Endothelial cell of umbilical vein (primary cell): Measurements from ENCODE around the gene CPVL. TPM values are rescaled to one million over a fixed set of nuclear protein-coding genes. Genes with fewer than 3 reads are reported as not detected.

ENCODE experiments used
- BruUV-seq: library from RNA; stranded (reverse); fragments of 400-500 nt; replicated peaks from 2 replicates; lab custom pipeline; 2021; lab: Mats Ljungman, UMichigan
- CTCF ChIA-PET: fragments of 300-600, 350-600 bp; sonication (Branson Sonifier 250); formaldehyde crosslinking; loops from one replicate; lab custom pipeline; 2021; ENCODE audit warnings: antibody characterized with exemption, inconsistent platforms; lab: Charles Lee
- POLR2A ChIA-PET: fragments of 300-600, 350-600 bp; sonication (Branson Sonifier 250); formaldehyde crosslinking; loops from one replicate; lab custom pipeline; 2021; ENCODE audit warnings: antibody characterized with exemption, inconsistent platforms; lab: Charles Lee
- DNase-seq: peaks from one replicate; pipeline ENCODE4 v3.0.0-alpha.2; 2011; ENCODE audit warnings: low read depth, low spot score
- FAIRE-seq: peaks from 2 replicates; lab custom pipeline; 2011; peaks lifted over from hg19 to GRCh38; lab: Jason Lieb, UNC
- H2AFZ ChIP-seq: 2 replicates; pipeline ENCODE4 v1.6.0; 2012; ENCODE audit warnings: low read depth, low read length, control low read depth, inconsistent platforms
- H3K27ac ChIP-seq: 2 replicates; pipeline ENCODE4 v1.5.1; 2011; ENCODE audit warnings: low read depth, mild to moderate bottlenecking, control low read depth, low read length, moderate library complexity; ENCODE audit not compliant: insufficient read depth
- H3K27me3 ChIP-seq, 2 experiments: 2 replicates each; pipeline versions ENCODE4 v1.6.0 to v1.6.1; 2011; ENCODE audit warnings: low read length in 2 of 2, mixed read lengths in 1 of 2; ENCODE audit not compliant: control insufficient read depth in 2 of 2, insufficient read depth in 2 of 2
- H3K36me3 ChIP-seq, 2 experiments: 2 replicates in 1 of 2; 3 replicates in 1 of 2; pipeline ENCODE4 v1.5.1; 2011; ENCODE audit warnings: low read length in 2 of 2, mild to moderate bottlenecking in 1 of 2, moderate library complexity in 1 of 2; ENCODE audit not compliant: control insufficient read depth in 2 of 2, insufficient read depth in 2 of 2; ENCODE audit errors: extremely low read depth in 1 of 2
- H3K4me1 ChIP-seq: 3 replicates; pipeline ENCODE4 v1.5.1; 2011; ENCODE audit warnings: mild to moderate bottlenecking, low read length; ENCODE audit not compliant: control insufficient read depth, insufficient read depth; ENCODE audit errors: extremely low read depth
- H3K4me2 ChIP-seq: 2 replicates; pipeline ENCODE4 v1.6.1; 2011; ENCODE audit warnings: low read length, control low read depth, mixed read lengths; ENCODE audit not compliant: insufficient read depth
- H3K4me3 ChIP-seq, 3 experiments: fragments of 200-600 bp in 1 of 3; sonication (generic), shearing (Covaris generic) in 1 of 3; replicated peaks in 1 of 3; 2 replicates each; pipeline ENCODE4 v1.5.1; 2011 to 2016; ENCODE audit warnings: control low read depth in 3 of 3, low read length in 3 of 3, mild to moderate bottlenecking in 2 of 3, inconsistent platforms in 1 of 3, low read depth in 1 of 3, moderate library complexity in 1 of 3; ENCODE audit not compliant: insufficient read depth in 1 of 3
- H3K79me2 ChIP-seq: 2 replicates; pipeline ENCODE4 v1.6.0; 2012; ENCODE audit warnings: low read length, inconsistent platforms; ENCODE audit not compliant: control insufficient read depth, insufficient read depth
- H3K9ac ChIP-seq: replicated peaks from 2 replicates; pipeline ENCODE3; 2011; ENCODE audit warnings: low read length, control low read depth; ENCODE audit not compliant: insufficient read depth; ENCODE audit errors: extremely low read depth
- H3K9me1 ChIP-seq: replicated peaks from 3 replicates; pipeline ENCODE4 v1.6.0; 2011; ENCODE audit warnings: mild to moderate bottlenecking, low read length; ENCODE audit not compliant: control insufficient read depth, insufficient read depth; ENCODE audit errors: extremely low read depth
- H3K9me3 ChIP-seq: replicated peaks from 2 replicates; pipeline ENCODE4 v1.5.1; 2012; ENCODE audit warnings: low read length, inconsistent platforms; ENCODE audit not compliant: control insufficient read depth, insufficient read depth
- H4K20me1 ChIP-seq: replicated peaks from 2 replicates; pipeline ENCODE3; 2011; ENCODE audit warnings: mild to moderate bottlenecking, low read length; ENCODE audit not compliant: control insufficient read depth, insufficient read depth; ENCODE audit errors: extremely low read depth
- EZH2 ChIP-seq: IDR thresholded peaks from 2 replicates; pipeline ENCODE4 v1.6.1; 2012; ENCODE audit warnings: borderline replicate concordance, low read depth, mild to moderate bottlenecking, moderate library complexity, low read length, inconsistent platforms; ENCODE audit not compliant: severe bottlenecking
- JUN ChIP-seq: IDR thresholded peaks from 2 replicates; pipeline ENCODE4 v1.6.1; 2011; ENCODE audit warnings: borderline replicate concordance, low read depth; ENCODE audit not compliant: insufficient read length, insufficient read depth
- MYC ChIP-seq: IDR thresholded peaks from one replicate; pipeline ENCODE4 v1.6.1; 2011; ENCODE audit warnings: mild to moderate bottlenecking, low read depth, low read length
- POLR2A ChIP-seq: IDR thresholded peaks from 2 replicates; pipeline ENCODE4 v1.6.1; 2012; ENCODE audit warnings: low read depth, mild to moderate bottlenecking, control low read depth, low read length
- POLR2AphosphoS5 ChIP-seq: IDR thresholded peaks from 2 replicates; pipeline ENCODE4 v1.6.1; 2012; ENCODE audit warnings: low read depth, mild to moderate bottlenecking, control low read depth, low read length, moderate library complexity; ENCODE audit not compliant: insufficient read depth
- dilution Hi-C: fragments of 300-500 bp; cut with MboI; formaldehyde crosslinking; loops from one replicate; pipeline ENCODE4 v1.15.0; 2019; ENCODE audit warnings: low sequenced_read_pairs; ENCODE audit not compliant: extremely low pct_ligation_motif_present
- intact Hi-C: fragments of 100-400 bp; cut with micrococcal nuclease; formaldehyde crosslinking; loops from one replicate; pipeline ENCODE4 v1.10.0; 2022
- polyA plus RNA-seq, 4 experiments: library from polyadenylated mRNA; depleted of rRNA in 3 of 4; stranded (reverse) in 3 of 4; unstranded in 1 of 4; fragments of >200 nt; gene quantifications; 2 replicates each; pipeline versions ENCODE4 v1.2.1 to v1.2.3, GENCODE V29; 2011 to 2012; ENCODE audit warnings: missing spikeins in 1 of 4
- total RNA-seq: library from RNA; stranded (reverse); gene quantifications from 2 replicates; pipeline ENCODE4 v1.2.3, GENCODE V29; 2021
- TF ChIP-seq, protein P1 (sequence below): IDR thresholded peaks from 2 replicates; pipeline ENCODE4 v1.6.1; 2011; ENCODE audit not compliant: insufficient read depth, insufficient read length
- TF ChIP-seq, protein P2 (sequence below), 2 donors: IDR thresholded peaks; 1 replicate in 1 of 2; 2 replicates in 1 of 2; pipeline ENCODE4 v1.5.1; 2011; ENCODE audit warnings: low read length in 2 of 2, mild to moderate bottlenecking in 2 of 2, moderate library complexity in 2 of 2, control low read depth in 1 of 2, inconsistent platforms in 1 of 2, low read depth in 1 of 2; ENCODE audit not compliant: insufficient read depth in 1 of 2; ENCODE audit errors: extremely low read depth in 1 of 2

CPVL gene
- total and polyA plus RNA-seq, 2 donors (not counting 3 experiments of a cell fraction or from before 2014, with no cell fraction given) = 0.14 TPM; not detected in 1

DNA sequence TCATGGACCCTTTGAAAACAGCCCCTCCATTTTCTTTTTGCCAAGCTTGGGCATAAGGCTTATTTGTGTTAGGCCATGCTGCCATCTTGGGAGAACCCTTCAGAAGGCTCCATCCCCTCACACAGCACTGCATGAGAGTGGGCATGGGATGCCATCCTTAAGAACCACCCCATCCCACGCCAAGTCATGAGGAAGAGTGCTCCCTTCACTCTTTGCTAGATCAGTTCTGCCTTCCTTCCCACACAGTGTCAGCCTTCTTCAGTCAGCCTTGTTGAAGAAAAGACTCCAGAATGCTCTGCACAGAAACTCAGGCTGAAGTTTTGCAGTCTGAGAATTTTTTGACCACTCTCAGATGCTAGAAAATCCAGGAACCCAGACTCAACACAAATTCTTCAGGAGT, 32.8 kb upstream of the CPVL start:
- Histone ChIP-seq H3K36me3 (no peaks in the 10 kb centered on the region), H3K4me3 (no peak overlapping the region), H3K4me1 (peaks cover 9% of the 10 kb centered on the region), H2AFZ (no peak overlapping the region), H3K9ac (no peak overlapping the region), H3K4me2 (no peak overlapping the region), H3K79me2 (no peaks in the 10 kb centered on the region), H4K20me1 (no peaks in the 10 kb centered on the region), H3K9me3 (no peaks in the 10 kb centered on the region), H3K27me3 (no peaks in the 10 kb centered on the region), H3K9me1 (no peaks in the 10 kb centered on the region), H3K27ac (no peak overlapping the region)
- no peak for FAIRE-seq
- TF ChIP-seq, protein P1, sequence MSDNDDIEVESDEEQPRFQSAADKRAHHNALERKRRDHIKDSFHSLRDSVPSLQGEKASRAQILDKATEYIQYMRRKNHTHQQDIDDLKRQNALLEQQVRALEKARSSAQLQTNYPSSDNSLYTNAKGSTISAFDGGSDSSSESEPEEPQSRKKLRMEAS = no peak
- no peak for TF ChIP-seq MYC
- TF ChIP-seq POLR2A = no peak
- TF ChIP-seq, protein P2, sequence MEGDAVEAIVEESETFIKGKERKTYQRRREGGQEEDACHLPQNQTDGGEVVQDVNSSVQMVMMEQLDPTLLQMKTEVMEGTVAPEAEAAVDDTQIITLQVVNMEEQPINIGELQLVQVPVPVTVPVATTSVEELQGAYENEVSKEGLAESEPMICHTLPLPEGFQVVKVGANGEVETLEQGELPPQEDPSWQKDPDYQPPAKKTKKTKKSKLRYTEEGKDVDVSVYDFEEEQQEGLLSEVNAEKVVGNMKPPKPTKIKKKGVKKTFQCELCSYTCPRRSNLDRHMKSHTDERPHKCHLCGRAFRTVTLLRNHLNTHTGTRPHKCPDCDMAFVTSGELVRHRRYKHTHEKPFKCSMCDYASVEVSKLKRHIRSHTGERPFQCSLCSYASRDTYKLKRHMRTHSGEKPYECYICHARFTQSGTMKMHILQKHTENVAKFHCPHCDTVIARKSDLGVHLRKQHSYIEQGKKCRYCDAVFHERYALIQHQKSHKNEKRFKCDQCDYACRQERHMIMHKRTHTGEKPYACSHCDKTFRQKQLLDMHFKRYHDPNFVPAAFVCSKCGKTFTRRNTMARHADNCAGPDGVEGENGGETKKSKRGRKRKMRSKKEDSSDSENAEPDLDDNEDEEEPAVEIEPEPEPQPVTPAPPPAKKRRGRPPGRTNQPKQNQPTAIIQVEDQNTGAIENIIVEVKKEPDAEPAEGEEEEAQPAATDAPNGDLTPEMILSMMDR (IDR thresholded peaks at IDR 0.05; ENCODE audit: extremely low read depth in 1 of 2, insufficient read depth in 1 of 2, low read depth in 1 of 2, low read length in 2 of 2) = no peak
- TF ChIP-seq JUN = no peak
- no peak for TF ChIP-seq EZH2
- no peak for TF ChIP-seq POLR2AphosphoS5
- intact Hi-C loops = loop anchor here (5.0 kb wide), 1 partner anchor 62 kb away; no protein-coding TSS in a partner anchor
- ChIA-PET CTCF (interaction anchor here (1.3 to 3.2 kb wide), 2 partner anchors 11 to 131 kb away, joined by 4 to 22 read pairs; no protein-coding TSS in a partner anchor), POLR2A (no interaction called here)
- no TSS peak for BruUV-seq
- DNase-seq = no peak
- dilution Hi-C loops = no loop called here
